ENCODE results near the gene SHROOM2.

Gene SHROOM2

DNA sequence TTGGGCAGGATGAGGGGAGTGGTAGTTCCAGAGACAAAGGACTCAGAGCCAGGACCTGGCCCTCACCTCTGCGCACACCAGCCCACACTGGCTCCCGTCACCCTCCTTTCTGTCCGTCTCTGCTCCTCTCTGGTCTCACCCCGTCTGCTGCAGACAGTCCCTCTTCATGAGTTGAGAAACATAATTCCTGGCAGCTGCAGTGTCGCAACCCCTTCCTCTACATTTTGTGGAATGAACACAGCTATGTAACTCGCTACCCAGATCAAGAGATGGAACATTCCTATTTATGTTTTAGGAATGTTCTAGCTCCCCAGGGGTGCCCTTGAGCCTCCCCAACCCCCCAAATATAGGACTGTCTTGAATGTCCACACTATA is 59.3 kb downstream of the SHROOM2 start:
- Histone ChIP-seq H4K20me1 (ENCODE audit: insufficient read depth, low read length) (no peaks in the 10 kb centered on the region), H3K9me2 (replicated peaks; ENCODE audit: insufficient read depth, low read length) (no peaks in the 10 kb centered on the region), H2AFZ (ENCODE audit: low read length) (no peak overlapping the region), H3K4me2 (ENCODE audit: low read depth, low read length) (no peak overlapping the region), H3K9me3 (replicated peaks; ENCODE audit: insufficient read depth, low read length) (no peaks in the 10 kb centered on the region), H3K9ac (ENCODE audit: low read length) (no peak overlapping the region), H3K36me3 (replicated peaks; ENCODE audit: insufficient read depth, low read length) (no peaks in the 10 kb centered on the region), H3K79me2 (ENCODE audit: low read length) (no peaks in the 10 kb centered on the region), H3K4me1 (ENCODE audit: low read length) (no peaks in the 10 kb centered on the region), H3K27me3 (replicated peaks; ENCODE audit: insufficient read depth, low read length) (no peaks in the 10 kb centered on the region), H3K27ac (ENCODE audit: low read length) (no peak overlapping the region), H3F3A (ENCODE audit: insufficient read depth, low read length) (no peaks in the 10 kb centered on the region), H3K4me3 (ENCODE audit: low read length) (no peak overlapping the region)
- TF ChIP-seq EZH2phosphoT487 (IDR thresholded peaks at IDR 0.05; ENCODE audit: low read length) (no peak), EZH2 (optimal IDR thresholded peaks at IDR 0.05; ENCODE audit: low read depth, low read length) (no peak), CTCF (IDR thresholded peaks at IDR 0.05; ENCODE audit: low read length) (no peak)
- no peak for DNase-seq

- Histone ChIP-seq H3K36me3 (replicated peaks; ENCODE audit: insufficient read depth, low read length) (no peaks in the 10 kb centered on the region), H3F3A (ENCODE audit: insufficient read depth, low read length) (no peaks in the 10 kb centered on the region), H4K20me1 (ENCODE audit: insufficient read depth, low read length) (no peaks in the 10 kb centered on the region), H3K4me2 (ENCODE audit: low read depth, low read length) (no peak overlapping the region), H3K9me3 (replicated peaks; ENCODE audit: insufficient read depth, low read length) (no peaks in the 10 kb centered on the region), H3K27ac (ENCODE audit: low read length) (no peak overlapping the region), H3K9ac (ENCODE audit: low read length) (no peak overlapping the region), H3K4me3 (ENCODE audit: low read length) (no peak overlapping the region), H3K79me2 (ENCODE audit: low read length) (no peaks in the 10 kb centered on the region), H2AFZ (ENCODE audit: low read length) (no peak overlapping the region), H3K27me3 (replicated peaks; ENCODE audit: insufficient read depth, low read length) (no peaks in the 10 kb centered on the region), H3K9me2 (replicated peaks; ENCODE audit: insufficient read depth, low read length) (no peaks in the 10 kb centered on the region), H3K4me1 (ENCODE audit: low read length) (no peaks in the 10 kb centered on the region)
- TF ChIP-seq EZH2 (optimal IDR thresholded peaks at IDR 0.05; ENCODE audit: low read depth, low read length) = no peak
- no peak for TF ChIP-seq CTCF (IDR thresholded peaks at IDR 0.05; ENCODE audit: low read length)
- no peak for TF ChIP-seq EZH2phosphoT487 (IDR thresholded peaks at IDR 0.05; ENCODE audit: low read length)
- no peak for DNase-seq
Observed at GRCh38 chrX:9846631-9847030, 60.4 kb downstream of the SHROOM2 start.

GRCh38 chrX:9847071-9847470 is 60.8 kb downstream of the SHROOM2 start:
- Histone ChIP-seq H3K9me3 (replicated peaks; ENCODE audit: insufficient read depth, low read length) (no peaks in the 10 kb centered on the region), H3K4me3 (ENCODE audit: low read length) (no peak overlapping the region), H3K27me3 (replicated peaks; ENCODE audit: insufficient read depth, low read length) (no peaks in the 10 kb centered on the region), H3K4me1 (ENCODE audit: low read length) (no peaks in the 10 kb centered on the region), H3K79me2 (ENCODE audit: low read length) (no peaks in the 10 kb centered on the region), H3K27ac (ENCODE audit: low read length) (no peak overlapping the region), H2AFZ (ENCODE audit: low read length) (no peak overlapping the region), H3K4me2 (ENCODE audit: low read depth, low read length) (no peak overlapping the region), H3K36me3 (replicated peaks; ENCODE audit: insufficient read depth, low read length) (no peaks in the 10 kb centered on the region), H4K20me1 (ENCODE audit: insufficient read depth, low read length) (no peaks in the 10 kb centered on the region), H3F3A (ENCODE audit: insufficient read depth, low read length) (no peaks in the 10 kb centered on the region), H3K9ac (ENCODE audit: low read length) (no peak overlapping the region), H3K9me2 (replicated peaks; ENCODE audit: insufficient read depth, low read length) (no peaks in the 10 kb centered on the region)
- no peak for DNase-seq
- TF ChIP-seq CTCF (IDR thresholded peaks at IDR 0.05; ENCODE audit: low read length) (no peak), EZH2phosphoT487 (IDR thresholded peaks at IDR 0.05; ENCODE audit: low read length) (no peak), EZH2 (optimal IDR thresholded peaks at IDR 0.05; ENCODE audit: low read depth, low read length) (no peak)
